GM18858 (cell line): ENCODE measurements around the gene PIK3R5.

Experiments used
- ATAC-seq: cut with Tn5 transposase; IDR thresholded peaks from one replicate; pipeline ENCODE4 v1.9.1; 2021; ENCODE audit not compliant: unreplicated experiment

The PIK3R5 gene

DNA sequence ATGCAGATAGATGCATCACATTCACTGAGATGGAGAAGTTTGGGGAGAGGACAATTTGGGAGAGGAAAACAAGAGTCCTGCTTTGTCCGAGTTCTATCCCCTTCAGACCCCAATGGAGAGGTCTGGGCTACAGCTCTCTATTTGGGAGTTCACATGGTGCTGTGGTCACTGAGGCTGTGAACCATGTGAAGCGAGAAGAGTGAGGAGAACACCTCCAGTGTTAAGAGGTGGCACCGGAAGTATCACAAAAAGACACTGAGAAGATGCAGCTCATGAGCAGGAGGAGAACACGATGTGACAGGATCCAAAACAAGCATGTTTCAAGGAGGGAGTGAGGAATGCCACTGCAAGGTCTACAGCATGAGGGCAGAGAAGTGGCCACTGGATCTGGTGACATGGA is 39.7 kb downstream of the PIK3R5 start:
- no peak for ATAC-seq

DNA sequence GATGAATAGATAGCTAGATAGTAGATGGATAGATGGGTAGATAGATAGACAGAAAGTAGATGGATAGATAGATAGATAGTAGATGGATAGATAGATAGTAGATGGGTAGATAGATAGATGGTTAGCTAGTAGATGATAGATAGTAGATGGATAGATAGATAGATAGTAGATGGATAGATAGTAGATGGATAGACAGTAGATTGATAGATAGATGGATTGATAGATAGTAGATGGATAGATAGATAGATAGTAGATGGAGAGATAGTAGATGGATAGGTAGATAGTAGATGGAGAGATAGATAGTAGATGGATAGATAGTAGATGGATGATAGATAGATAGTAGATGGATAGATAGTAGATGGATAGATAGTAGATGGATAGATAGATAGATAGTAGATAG is 40.4 kb downstream of the PIK3R5 start:
- ATAC-seq: no peak

DNA sequence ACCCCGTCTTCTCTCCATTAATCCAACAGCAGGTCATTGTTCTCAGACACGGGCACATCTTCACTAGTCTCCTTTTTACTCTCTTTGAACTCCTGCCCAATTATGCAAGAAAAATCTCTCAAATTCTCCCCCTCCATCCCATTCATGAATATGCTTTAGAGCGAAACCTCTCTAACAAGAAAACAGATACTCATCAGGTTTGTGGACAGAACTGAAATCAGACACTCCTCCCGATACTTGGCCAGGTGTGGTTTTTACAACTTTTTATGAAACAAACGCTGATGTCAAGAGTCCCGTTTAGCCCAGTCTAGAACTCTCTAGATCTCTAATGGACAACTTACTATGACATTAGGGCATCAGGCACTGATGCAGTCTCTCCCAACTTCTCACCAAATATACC is 40.9 kb downstream of the PIK3R5 start:
- ATAC-seq: peak; percentile 52

- ATAC-seq: no peak
Observed at GRCh38 chr17:8923762-8924161, 41.7 kb downstream of the PIK3R5 start.

DNA sequence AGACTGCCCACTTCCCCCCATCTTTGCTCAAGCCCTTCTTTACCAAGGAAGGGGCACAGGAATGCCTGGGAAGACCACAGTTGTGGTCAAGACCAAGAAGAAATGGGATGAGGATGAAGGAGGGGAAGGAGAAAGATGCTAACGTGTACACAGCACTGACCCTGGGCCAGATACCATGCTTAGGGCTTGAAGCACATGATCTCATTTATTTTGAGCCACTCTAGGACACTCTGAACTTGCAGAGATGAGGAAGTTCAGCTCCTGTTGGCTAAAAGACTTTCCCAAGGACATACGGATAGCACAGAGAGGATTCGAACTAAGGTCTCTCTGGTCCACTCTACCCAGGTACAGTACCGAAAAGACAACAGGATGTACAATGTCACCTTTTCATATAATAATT is 42.6 kb downstream of the PIK3R5 start:
- ATAC-seq: no peak

DNA sequence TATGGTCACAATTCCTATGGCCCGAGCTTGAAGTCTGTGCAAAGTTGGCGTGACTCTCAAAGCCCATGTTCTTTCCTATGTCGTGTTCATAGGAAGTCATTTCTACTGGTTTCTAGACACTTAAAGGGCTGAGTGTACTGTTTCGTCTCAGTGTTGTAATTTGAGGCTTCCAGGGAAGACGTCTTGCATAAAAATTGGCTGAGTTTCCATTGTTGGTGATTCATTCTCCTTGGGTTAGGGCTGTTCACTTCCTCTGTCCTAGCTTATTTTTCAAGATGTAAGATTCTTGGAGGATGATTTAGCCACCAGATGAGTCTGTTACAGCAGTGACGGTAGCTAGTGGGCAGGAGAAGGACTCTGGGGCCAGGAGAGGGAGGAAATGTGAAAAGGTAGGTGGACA is 43.1 kb downstream of the PIK3R5 start:
- ATAC-seq: no peak

- ATAC-seq: peak; percentile 50
Observed at GRCh38 chr17:8921147-8921546, 44.4 kb downstream of the PIK3R5 start.

DNA sequence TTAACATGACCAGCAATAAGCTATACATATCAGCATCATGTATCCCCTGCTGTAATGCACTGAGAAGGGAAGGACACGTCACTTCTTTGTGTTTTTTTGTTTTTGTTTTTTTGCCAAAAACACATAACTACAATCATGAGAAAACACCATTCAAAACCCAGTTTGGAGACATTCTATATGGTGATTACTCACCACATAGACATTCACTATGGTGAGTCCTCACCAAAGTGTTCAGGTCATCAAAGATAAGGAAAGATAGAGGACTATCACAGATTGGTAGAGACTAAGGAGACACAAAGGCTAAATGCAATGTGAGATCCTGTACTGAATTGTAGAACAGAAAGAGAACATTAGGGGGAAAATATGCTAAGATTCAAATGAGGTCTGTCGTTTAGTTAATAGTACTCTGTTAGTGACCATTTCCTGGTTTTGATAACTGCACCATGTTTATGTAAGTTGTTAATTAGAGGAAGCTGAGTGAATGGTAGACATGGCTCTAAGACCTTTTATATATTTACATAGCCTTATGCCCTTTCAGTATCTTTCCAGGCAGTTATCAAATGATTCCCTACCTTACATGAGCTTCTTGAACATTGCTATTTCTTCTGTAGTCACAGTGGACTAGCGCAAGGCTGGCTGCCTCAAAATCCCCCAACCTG is 46.6 kb downstream of the PIK3R5 start:
- no peak for ATAC-seq

DNA sequence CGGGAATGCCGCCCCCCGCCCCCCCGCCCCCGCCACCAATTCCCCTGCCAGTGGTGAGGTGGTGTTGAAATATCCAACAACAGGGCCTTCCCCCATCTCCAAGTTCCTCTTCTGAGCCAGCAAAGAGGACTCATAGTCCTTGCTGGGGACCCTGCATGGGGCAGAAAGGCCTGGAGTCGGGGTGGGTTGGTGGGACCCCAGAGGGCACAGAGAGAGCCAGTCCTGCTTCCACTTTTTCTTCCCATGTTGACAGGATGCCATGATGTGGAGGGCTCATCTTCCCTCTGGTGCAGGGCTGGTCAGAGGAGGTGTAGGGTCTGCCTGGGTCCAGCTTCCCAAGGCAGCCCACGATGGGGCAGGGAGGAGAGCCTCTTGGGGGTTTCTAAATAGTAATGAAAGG is 49.0 kb downstream of the PIK3R5 start:
- ATAC-seq: no peak

- ATAC-seq: no peak
Observed at GRCh38 chr17:8914554-8914953, 51.0 kb downstream of the PIK3R5 start.

DNA sequence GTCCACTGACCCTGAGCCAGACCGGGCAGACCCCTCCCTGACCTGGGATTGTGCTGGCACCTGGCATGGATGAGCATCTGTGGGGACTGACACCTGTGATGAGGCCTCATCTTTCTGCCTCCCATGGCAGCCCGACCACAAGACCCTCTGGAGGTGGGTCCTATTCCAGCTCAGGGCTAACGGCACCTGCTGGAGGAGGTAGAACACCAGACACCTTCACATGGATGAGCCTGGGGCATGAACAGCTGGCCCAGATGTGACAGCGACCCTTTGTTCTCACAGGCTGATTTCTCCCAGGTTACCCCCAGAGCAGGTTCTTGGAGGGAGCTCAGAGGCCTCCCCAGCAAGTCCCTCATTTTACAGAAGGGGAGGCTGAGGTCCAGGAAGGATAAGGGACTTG is 51.6 kb downstream of the PIK3R5 start:
- no peak for ATAC-seq

DNA sequence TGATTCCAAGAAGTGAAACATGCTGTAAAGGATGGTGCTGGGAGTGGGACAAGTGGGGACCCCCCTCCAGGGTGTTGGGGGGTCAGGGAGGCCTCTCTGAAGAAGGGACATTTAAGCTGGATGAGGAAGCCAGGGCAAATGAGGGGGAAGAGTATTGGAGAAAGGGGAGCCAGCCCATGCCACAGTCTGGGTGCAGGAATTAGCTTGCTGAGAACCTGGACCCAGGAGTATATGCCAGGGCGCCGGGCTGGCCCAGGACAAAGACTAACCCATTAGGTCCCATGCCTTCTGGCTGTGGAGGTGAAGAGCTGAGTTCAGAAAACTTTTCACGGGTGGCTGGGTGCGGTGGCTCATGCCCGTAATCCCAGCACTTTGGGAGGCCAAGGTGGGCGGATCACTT is 52.4 kb downstream of the PIK3R5 start:
- no peak for ATAC-seq

DNA sequence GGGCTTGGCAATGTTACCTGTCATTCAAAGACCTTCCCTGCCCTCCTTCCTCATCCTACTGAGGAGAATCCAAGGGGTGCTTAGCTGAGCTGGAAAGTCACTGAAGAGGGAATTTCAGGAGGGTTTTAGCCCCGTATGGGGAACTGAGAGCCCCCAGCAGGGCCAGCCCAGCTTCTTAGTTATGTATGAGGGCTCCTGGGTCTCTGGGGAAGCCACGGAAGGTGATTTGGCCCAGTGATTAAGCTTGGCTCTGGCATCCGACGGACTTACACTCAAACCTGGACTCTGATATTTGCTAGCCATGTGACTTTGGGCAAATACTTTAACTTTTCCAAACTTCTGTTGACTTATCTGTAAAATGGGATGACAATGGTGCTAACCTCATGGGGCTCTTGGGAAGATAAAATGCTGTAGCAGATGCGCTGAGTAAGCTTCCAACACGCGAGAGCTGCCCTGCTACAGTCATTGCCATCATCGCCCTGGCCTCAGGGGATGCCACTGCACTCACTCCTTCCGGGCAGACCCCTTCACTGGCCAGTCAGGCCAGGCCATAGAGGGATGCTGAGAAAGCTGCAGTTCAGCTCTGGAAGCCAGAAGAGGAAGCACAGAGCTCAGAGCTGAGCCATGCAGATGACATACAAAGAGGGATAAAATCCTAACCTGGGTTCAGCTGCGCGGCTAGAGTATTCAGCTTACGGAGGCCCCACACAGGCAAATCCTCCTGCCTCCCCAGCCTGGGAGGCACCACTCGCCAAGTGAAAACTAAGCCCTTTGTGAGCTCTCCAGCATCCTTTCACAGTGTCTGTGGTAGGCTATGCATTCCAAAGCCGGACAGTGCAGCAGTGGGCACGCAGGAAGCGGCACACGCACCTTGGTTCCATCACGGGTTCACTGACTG is 53.2 kb downstream of the PIK3R5 start:
- no peak for ATAC-seq

GRCh38 chr17:8910969-8911604 is 54.4 kb downstream of the PIK3R5 start:
- ATAC-seq: no peak

DNA sequence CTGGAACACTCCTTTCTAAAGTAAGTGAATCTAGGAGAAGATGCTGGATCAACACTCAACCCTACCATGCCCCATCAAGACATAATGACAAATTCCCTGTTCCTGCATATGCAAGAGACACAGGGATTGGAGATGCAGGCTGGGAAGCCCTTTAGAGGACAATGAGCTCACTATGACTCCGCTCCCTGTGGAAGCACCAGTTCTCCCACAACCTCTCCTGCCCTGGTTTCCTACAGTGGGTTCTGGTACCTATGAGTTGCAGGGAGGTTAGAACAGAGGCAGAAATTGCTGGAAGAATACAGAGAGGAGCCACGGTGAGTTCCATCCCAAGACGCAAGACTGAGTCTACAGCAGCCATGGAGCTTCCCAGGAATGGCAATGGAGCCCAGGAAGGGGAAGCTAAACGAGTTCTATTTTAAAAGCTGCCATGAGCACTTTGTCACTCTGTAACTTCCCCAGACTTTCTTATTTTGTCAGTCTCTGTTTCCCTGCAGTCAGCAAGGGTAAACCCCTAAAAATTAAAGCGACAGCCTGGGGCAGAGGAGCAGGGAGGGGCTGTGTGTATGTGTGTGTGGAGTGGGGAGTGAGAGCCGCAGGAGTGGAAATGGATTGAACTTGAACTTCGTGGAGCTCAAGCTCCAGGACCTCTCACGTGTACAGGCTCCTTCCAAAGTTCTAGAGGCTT is 55.8 kb downstream of the PIK3R5 start:
- ATAC-seq: no peak

DNA sequence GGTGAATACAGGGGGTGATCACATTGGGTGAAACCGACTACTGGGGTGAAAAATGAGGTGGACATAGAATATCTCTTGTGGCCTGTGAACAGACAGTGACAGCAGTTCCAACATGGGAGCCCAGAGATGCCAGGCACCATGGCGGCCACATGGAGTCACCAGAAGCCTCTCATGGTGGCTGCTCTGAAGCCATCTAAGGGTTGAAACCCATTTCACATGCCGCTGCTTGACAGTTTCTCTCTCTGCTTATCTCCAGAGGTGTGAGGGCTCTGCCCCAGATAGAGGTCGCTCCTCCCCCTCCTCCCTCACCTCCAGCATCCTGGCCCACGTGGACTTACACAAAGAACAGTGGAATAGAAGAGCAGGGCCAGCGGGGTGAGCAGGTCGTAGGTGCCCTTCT is 60.2 kb downstream of the PIK3R5 start:
- ATAC-seq: no peak

DNA sequence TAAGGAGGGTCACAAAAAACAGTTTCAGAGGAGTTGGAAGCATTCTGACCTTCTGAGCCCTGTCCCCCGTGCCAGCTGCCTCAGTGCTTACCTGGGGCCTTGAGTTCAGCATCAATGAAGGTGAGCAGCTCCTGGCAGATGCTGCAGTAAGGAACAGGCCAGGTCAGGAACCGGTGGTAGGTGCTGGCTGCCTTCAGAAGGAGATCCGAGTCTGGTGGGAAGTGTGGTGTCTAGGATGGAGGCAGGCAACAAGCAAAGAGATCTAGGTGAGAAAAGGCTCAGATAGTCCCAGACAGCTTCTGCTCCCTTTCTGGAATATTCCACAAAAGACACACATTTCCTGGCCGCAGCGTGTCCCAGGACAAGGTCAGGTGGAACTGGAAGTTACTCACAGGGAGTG is 60.8 kb downstream of the PIK3R5 start:
- ATAC-seq: no peak

GRCh38 chr17:8904201-8904600 is 61.3 kb downstream of the PIK3R5 start:
- no peak for ATAC-seq

DNA sequence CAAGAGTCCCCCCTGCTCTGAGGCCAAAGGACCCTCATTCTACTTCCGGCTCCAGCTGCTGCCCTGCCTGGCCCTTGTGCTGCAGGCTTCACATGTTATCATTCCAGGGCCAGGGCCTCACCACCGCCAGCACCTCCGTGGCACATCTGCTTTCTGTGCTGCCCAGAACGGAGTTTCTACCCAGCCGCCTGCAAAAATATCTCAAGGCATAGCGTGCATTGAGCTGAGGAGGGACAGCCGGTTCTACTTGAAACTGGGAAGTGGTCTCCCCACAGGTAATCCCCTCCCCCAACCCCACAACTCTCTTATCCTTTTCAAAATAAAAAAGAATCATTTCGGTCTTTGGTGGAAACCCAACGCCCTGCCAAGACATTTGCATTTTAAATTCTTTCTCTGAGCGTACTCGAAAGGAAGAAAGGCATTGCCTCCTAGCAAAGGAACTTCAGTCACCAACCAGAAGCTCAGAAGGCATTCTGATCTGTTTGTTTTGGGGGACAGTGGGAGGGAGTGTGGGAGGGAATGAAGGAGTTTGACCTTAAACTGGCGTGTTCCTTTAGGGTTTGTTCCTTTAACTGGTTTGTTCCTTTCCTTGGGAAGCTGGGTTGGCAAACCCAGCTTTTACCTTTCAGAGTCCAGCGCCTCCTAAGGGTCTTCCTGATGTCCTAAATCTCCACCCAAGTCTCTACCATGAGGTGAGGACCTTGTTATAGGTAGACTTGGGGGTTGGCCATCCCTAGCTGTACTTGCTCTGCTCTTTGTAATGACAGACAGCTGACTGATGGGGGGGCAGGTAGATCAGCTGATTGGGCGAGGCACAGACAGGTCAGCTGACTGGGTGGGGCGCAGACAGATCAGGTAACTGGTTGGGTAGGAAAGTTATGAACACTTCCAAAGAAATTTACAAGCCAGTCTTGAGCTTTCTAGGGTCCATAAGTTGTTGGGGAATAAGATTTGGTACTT is 64.6 kb downstream of the PIK3R5 start:
- ATAC-seq: no peak

GRCh38 chr17:8900207-8900606 is 65.3 kb downstream of the PIK3R5 start:
- ATAC-seq: no peak
